ENCODE measurements around the gene DNAH6.

Gene DNAH6

GRCh38 chr2:84830758-84831500 is 314.6 kb downstream of the DNAH6 start:
- peaks cover 2% of the 10 kb centered on the region for H3K9me3 ChIP-seq (ENCODE audit: severe bottlenecking)
- no peak overlapping the region for H3K27ac ChIP-seq
- DNase-seq = no peak
- H3K27me3 ChIP-seq (ENCODE audit: insufficient read depth, low read depth, severe bottlenecking) = no peaks in the 10 kb centered on the region
- H3K36me3 ChIP-seq = no peaks in the 10 kb centered on the region
- H3K4me3 ChIP-seq (ENCODE audit: low read depth, low read length) = no peak overlapping the region
- TF ChIP-seq, protein P1, sequence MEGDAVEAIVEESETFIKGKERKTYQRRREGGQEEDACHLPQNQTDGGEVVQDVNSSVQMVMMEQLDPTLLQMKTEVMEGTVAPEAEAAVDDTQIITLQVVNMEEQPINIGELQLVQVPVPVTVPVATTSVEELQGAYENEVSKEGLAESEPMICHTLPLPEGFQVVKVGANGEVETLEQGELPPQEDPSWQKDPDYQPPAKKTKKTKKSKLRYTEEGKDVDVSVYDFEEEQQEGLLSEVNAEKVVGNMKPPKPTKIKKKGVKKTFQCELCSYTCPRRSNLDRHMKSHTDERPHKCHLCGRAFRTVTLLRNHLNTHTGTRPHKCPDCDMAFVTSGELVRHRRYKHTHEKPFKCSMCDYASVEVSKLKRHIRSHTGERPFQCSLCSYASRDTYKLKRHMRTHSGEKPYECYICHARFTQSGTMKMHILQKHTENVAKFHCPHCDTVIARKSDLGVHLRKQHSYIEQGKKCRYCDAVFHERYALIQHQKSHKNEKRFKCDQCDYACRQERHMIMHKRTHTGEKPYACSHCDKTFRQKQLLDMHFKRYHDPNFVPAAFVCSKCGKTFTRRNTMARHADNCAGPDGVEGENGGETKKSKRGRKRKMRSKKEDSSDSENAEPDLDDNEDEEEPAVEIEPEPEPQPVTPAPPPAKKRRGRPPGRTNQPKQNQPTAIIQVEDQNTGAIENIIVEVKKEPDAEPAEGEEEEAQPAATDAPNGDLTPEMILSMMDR (IDR thresholded peaks at IDR 0.05; ENCODE audit: low read depth, low read length) = peak; percentile 47

- DNase-seq = no peak
- no peak overlapping the region for H3K27ac ChIP-seq
- TF ChIP-seq, protein P1 (IDR thresholded peaks at IDR 0.05; ENCODE audit: low read depth, low read length) = no peak
Observed at GRCh38 chr2:84832772-84833461, 316.6 kb downstream of the DNAH6 start.

GRCh38 chr2:84833481-84834150 is 317.3 kb downstream of the DNAH6 start:
- Histone ChIP-seq H3K4me3 (ENCODE audit: low read depth, low read length) (no peak overlapping the region), H3K27ac (no peak overlapping the region), H3K27me3 (ENCODE audit: insufficient read depth, low read depth, severe bottlenecking) (no peaks in the 10 kb centered on the region), H3K9me3 (ENCODE audit: severe bottlenecking) (peaks cover 6% of the 10 kb centered on the region), H3K36me3 (no peaks in the 10 kb centered on the region)
- no peak for DNase-seq
- TF ChIP-seq, protein P1 (IDR thresholded peaks at IDR 0.05; ENCODE audit: low read depth, low read length) = no peak

More at GRCh38 chr2:84832772-84833461, 316.6 kb downstream of the DNAH6 start:
- peaks cover 6% of the 10 kb centered on the region for H3K9me3 ChIP-seq (ENCODE audit: severe bottlenecking)
- H3K36me3 ChIP-seq = no peaks in the 10 kb centered on the region
- H3K27me3 ChIP-seq (ENCODE audit: insufficient read depth, low read depth, severe bottlenecking) = no peaks in the 10 kb centered on the region
- no peak overlapping the region for H3K4me3 ChIP-seq (ENCODE audit: low read depth, low read length)

DNA sequence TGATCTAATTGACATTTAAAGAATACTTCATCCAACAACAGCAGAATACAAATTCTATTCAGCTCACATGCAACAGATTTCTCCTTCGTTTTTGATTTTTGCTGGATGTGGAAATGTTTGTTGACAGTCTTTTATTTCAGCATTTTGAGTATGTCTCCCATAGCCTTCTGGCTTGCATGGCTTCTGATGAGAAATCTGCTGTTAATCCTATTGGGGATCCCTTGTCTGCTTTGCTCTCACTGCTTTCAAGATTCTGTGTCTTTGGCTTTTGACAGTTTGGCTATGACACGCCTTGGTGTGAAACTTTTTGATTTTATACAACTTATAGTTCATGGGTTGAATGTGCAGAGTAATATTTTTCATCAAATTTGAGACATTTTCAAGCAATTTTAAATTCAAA is 319.9 kb downstream of the DNAH6 start:
- DNase-seq = no peak
- H3K9me3 ChIP-seq (ENCODE audit: severe bottlenecking) = peaks cover 6% of the 10 kb centered on the region
- no peaks in the 10 kb centered on the region for H3K27me3 ChIP-seq (ENCODE audit: insufficient read depth, low read depth, severe bottlenecking)
- no peak overlapping the region for H3K4me3 ChIP-seq (ENCODE audit: low read depth, low read length)
- no peak overlapping the region for H3K27ac ChIP-seq
- TF ChIP-seq, protein P1 (IDR thresholded peaks at IDR 0.05; ENCODE audit: low read depth, low read length) = no peak
- no peaks in the 10 kb centered on the region for H3K36me3 ChIP-seq

DNA sequence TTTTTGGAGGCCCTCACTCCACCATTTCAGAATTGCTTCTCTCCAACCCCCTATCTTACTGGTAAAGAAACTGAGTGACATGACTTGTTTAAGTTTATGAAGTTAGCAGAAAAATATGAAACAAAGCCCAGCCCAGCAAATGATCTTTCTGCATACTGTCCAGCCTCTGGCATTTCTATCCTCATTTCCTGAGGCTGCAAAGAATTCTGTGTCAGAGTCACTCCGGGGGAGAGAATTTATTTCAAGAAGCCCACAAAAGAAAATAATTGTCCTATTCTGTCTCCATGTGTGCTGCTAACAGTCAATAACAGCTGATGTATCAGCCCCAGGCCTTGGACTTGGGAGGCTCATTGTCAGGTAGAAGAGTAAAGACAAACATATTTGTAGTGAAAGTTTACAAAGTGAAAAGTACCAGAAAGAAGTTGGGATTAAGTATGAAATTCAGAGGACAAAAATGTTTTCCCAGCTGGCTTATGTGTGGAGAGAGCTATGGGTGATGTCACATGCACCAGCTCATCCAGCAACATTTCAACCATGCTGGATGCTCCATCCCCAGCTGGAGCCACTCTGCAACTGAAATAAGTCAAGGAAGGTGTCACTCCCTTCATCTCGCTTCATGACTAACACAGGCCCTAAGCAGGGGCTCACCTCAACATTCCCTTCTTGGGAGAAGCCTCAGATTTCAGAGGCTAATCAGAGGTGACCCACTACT is 322.3 kb downstream of the DNAH6 start:
- Histone ChIP-seq H3K4me3 (ENCODE audit: low read depth, low read length) (no peak overlapping the region), H3K36me3 (no peaks in the 10 kb centered on the region), H3K9me3 (ENCODE audit: severe bottlenecking) (peaks cover 6% of the 10 kb centered on the region), H3K27me3 (ENCODE audit: insufficient read depth, low read depth, severe bottlenecking) (no peaks in the 10 kb centered on the region), H3K27ac (no peak overlapping the region)
- DNase-seq = no peak
- TF ChIP-seq, protein P1 (IDR thresholded peaks at IDR 0.05; ENCODE audit: low read depth, low read length) = no peak

Data from WERI-Rb-1 (cell line).